ENCODE measurements around the gene CDKN2D.
A peak's percentile ranks its signal among the peaks of the same experiment; 100 is the strongest.
"Not testable (repeated sequence)": the region's sequence is repeated elsewhere in the genome, so short reads cannot be mapped to it uniquely, and the experiment has no call there.

The CDKN2D gene

GRCh38 chr19:10583036-10583776 is 14.4 kb upstream of the CDKN2D start:
- no peak for DNase-seq (ENCODE audit: extremely low spot score, insufficient read length, low read depth)
- no peak for FAIRE-seq

DNA sequence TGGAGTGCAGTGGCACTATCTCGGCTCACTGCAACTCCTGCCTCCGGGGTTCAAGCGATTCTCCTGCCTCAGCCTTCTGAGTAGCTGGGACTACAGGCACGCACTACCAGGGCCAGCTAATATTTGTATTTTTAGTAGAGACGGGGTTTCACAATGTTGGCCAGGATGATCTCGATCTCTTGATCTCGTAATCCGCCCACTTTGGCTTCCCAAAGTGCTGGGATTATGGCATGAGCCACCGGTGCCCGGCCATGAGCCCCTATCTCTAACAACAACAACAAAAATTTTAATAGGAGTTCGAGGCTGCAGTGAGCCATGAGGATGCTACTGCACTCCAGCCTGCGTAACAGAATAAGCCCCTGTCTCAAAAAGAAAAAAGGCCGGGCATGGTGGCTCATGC is 13.3 kb upstream of the CDKN2D start:
- DNase-seq (ENCODE audit: extremely low spot score, insufficient read length, low read depth) (no peak), FAIRE-seq (no peak)

DNA sequence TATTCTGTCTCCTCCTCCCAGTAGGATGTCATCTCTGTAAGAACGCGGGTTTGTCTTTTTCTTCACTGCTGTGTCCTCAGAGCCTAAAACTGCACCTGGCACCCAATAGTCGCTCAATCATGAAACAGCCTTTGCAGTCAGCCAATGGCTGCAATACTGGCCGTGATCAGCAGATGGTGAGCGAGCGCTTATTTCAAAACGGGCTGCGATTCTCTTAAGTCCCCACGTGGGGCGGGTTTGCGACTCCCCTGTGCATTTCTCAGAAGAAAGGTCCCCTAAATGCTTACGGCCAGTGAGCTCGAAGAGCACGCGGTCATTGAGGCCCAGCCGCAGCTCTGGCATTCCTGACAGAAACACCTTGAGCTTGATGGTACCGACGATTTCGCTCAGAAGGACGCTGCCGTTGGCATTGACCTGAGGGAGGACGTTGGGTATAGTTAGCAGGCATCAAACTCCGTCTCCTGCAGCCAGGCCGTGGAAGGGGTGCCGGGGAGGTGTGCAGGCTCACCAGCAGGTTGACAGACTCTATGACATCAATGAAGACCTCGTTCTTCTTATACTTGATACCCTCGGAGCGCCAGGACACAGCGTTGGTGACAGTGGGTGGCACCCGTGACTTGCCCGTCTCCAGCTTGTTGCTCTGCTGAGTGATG is 12.3 kb upstream of the CDKN2D start:
- FAIRE-seq (peak; percentile 91), DNase-seq (ENCODE audit: extremely low spot score, insufficient read length, low read depth) (peak; percentile 69)

DNA sequence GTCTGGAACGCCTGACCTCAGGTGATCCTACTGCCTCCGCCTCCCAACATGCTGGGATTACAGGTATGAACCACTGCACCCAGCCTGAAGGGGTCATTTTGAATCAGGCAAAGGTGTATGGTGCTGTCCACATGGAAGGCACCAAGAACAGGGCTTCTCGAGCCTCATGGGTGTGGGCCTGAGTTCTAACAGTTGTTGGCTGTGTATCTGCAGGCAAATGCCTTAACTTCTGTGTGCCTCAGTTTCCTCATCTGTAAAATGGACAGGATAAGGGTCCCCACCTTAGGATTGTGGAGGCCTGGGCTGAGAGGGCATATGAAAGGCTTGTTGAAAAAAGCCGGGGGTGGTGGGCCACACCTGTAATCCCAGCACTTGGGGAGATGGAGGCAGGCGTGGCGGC is 9.2 kb upstream of the CDKN2D start:
- FAIRE-seq (no peak), DNase-seq (ENCODE audit: extremely low spot score, insufficient read length, low read depth) (no peak)

DNA sequence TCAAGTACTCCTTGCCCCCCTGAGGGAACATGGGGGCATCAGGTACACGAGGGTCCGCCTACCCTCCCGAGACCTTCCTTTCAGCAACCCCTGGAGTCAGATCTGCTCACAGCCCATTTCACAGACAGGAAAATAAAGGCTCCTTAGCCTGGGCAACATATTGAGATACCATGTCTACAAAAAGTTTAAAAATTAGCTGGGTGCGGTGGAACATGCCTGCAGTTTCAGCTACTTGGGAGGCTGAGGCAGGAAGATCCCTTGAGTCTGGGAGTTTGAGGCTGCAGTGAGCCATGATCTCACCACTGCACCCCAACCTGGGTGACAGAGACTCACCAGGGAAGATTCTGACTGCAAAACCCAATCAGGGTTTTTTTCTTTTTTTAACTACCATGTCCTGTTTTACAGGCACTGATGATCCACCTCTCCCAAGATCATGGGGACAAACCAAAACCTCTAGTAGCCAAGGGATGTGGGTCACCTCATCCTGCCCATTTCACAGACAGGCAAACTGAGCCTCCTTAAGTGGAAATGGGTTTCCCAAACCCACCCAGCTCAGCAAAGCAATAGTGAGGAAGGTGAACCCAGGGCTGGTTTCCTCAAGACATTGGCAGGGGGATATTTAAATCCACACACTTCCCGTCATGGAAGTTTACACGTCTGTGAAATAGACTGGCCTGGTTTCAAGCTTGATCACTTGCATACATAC is 6.4 kb upstream of the CDKN2D start:
- FAIRE-seq, result no peak
- DNase-seq (ENCODE audit: extremely low spot score, insufficient read length, low read depth), result no peak

- no peak for FAIRE-seq
- no peak for DNase-seq (ENCODE audit: extremely low spot score, insufficient read length, low read depth)
Observed at GRCh38 chr19:10574462-10574861, 5.7 kb upstream of the CDKN2D start.

DNA sequence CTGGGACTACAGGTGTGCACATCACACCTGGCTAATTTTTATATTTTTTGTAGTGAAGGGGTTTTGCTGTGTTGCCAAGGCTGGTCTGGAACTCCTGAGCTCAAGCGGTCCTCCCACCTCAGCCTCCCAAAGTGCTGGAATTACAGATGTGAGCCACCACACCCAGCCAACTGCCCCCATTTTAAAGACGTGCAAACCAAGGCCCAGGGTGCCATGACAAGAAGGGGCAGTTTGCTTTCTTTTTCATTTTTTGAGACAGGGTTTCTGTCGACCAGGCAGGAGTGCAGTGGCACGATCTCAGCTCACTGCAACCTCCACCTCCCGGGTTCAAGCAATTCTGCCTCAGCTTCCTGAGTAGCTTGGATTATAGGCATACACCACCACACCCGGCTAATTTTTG is 5.0 kb upstream of the CDKN2D start:
- not testable (repeated sequence) for DNase-seq (ENCODE audit: extremely low spot score, insufficient read length, low read depth); FAIRE-seq

DNA sequence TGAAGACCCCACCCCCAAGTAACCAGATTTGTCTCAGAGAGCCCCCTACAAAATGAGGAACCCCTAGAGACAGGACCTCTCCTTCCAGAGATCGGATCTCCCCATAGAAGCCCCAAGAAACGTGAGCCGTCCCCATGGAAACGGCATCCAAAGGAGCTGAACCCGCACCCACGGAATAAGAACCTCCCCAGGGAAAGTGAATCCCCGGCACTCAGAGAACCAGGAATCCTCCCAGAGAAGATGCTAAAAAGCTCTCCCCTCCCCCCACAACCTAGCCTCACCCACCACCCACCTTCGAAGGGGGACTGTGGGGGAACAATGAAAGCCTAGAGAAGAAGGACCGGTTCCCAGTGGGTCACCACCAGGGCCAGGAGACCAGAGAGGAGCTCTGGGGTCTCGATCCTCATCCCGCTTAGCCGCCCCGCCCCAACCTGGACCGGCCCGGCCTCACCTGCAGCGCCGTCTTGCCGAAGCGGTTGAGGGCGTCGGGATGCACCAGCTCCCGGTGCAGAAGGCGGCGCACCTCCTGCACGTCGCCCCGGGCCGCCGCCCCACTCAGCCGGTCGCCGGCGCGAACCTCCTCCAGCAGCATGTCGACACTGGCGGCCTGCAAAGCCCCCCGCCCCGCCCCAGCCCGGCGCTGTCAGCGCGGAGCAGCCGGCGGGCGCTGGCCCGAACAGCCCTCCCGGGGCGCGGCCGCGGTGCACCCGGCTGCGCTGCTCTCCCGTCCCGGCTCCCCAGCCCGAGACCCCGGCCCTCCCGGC is 535 bp downstream of the CDKN2D start:
- DNase-seq (ENCODE audit: extremely low spot score, insufficient read length, low read depth), result no peak

DNA sequence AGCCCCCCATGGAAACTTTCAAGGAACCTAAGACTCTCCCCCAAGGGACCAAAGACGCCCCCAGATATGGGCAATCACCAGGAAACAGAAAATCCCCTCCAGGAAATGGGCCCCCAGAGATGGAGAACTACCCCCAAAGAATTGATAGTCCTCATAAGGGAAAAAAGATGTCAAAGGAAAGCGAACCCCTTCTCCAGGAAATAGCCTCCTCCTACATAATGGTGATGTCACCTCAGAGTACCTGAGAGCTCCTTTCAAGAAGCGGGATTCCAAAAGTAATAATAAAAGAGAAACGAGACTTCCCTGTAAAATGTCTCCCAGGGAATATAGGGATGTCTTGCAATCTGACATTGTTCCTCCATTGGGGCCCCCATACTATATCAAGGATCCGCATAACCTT is 1.1 kb downstream of the CDKN2D start:
- FAIRE-seq (no peak), DNase-seq (ENCODE audit: extremely low spot score, insufficient read length, low read depth) (no peak)

More for the DNA sequence above, 535 bp downstream of the CDKN2D start:
- no peak for FAIRE-seq

DNA sequence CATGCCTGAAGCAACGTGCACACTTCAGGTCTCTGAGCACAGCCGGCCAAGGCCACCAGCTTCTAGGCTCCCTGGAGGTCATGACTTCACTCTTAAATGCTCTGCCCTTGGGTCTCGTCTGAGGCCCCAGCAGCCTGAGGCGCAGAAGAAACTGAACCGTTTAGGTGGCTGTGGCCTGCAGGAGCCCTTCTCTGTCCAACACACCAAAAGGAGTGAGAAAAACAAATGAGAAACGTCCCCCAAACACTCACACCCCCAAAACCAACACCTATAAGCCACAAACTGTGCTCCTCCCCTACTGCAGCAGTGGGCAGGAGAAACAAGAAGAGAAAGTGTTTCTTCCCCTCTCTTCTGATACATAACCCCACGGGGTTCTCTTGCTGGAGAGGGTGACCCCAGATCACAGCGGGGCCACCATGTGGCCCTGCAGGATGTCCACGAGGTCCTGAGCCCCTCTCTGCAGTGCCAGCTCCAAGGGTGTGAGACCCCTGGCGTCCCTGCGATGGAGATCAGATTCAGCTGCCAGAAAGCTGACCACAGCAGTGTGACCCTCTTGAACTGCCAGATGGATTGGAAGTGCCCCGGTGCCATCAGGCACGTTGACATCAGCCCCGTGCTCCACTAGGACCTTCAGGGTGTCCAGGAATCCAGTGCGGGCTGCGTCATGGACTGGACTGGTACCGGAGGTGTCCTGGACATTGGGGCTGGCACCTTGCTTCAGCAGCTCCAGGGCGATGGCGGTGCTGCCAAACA is 1.9 kb downstream of the CDKN2D start:
- no peak for DNase-seq (ENCODE audit: extremely low spot score, insufficient read length, low read depth)
- FAIRE-seq, result peak; percentile 96

DNA sequence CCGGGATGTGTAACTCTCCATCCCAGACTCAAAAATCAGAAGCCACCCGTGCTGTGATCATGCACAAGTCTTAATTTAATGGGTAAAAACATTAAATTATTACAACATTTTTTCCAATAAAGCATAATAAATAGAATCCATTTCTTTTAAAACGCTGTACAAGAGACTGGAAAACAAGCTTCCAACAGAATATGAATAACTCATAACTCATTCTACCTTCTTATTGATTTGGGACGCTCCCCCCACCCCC is 2.4 kb downstream of the CDKN2D start:
- DNase-seq (ENCODE audit: extremely low spot score, insufficient read length, low read depth), result no peak
- FAIRE-seq, result no peak

DNA sequence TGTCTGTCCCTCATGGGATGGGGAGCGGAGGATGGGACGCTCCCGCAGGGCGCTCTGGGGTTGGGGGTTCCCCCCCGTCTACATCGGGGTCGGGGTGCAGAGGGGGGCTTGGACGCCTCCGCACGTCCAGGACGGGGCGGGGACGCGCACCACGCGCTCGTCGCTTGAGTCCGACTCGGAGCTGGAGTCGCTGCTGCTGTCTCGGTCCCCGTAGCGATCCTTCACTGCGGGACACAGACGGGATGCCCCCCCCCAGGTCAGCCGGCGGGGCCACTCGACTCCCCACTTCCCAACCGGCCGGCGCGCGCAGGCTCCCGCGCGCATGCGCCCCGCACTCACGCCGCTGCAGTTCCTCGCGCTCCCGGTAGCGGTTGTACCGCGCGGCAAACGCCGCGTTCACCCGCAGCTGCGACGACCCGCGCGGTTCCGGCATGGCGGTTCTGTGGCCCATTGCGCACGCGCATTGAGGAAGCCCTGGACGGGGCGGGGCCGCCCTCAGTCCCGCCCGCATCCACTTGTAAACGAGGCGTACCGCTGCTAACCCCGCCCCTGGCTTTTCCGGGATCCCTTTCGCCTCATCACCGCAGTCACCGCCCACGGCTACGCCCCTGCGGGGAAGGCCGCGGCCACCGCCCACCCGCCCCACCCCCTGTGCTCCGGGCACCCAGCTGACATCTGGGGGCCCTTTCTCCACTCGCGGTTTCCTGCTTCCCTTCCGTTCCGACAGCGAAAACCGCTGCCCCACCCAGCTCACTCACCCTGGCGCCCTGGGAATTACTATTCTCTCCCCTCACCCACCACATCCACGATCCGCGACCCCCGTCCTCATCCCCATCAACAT is 3.0 kb downstream of the CDKN2D start, which contains the start of gene KRI1:
Gene KRI1, minus strand, starts transcription at position 444 of the 841 bp plus-strand sequence. Its CDS starts 11 bp downstream, at position 433.
- DNase-seq (ENCODE audit: extremely low spot score, insufficient read length, low read depth), result peak; percentile 97
- FAIRE-seq, result peak; percentile 95

DNA sequence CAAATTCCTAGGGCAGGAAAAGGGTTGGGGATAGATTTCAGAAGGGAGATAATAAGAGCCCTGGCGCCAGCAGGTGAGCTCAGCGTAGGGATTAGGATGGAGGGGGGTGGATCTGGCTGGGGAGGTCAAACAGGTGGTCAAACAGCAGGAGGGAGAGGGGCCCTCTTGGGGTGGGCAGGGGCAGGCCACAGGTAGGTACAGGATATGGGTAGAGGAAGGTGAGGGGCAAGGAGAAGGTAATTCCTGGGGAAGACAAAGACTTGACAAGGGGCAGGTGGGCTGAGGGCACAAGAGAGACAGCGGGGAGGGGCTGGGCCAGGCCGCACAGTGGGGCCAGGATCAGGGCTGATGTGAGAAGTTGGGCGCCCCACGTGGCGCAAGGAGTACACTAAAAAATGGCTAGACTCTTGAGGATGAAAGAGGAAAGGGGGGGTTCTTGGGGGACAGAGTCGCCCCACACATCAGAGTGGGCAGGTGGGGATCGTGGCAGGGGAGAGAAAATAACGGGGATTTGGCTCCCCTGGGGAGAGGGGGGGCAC is 3.7 kb downstream of the CDKN2D start:
- peak; percentile 81 for FAIRE-seq
- peak; percentile 55 for DNase-seq (ENCODE audit: extremely low spot score, insufficient read length, low read depth)

- no peak for FAIRE-seq
- no peak for DNase-seq (ENCODE audit: extremely low spot score, insufficient read length, low read depth)
Observed at GRCh38 chr19:10562609-10563008, 6.2 kb downstream of the CDKN2D start.

- FAIRE-seq (no peak), DNase-seq (ENCODE audit: extremely low spot score, insufficient read length, low read depth) (no peak)
Observed at GRCh38 chr19:10560154-10560553, 8.6 kb downstream of the CDKN2D start.

GRCh38 chr19:10557603-10558197 is 11.1 kb downstream of the CDKN2D start:
- DNase-seq (ENCODE audit: extremely low spot score, insufficient read length, low read depth), result no peak
- no peak for FAIRE-seq

- no peak for DNase-seq (ENCODE audit: extremely low spot score, insufficient read length, low read depth)
- no peak for FAIRE-seq
Observed at GRCh38 chr19:10555610-10555973, 13.2 kb downstream of the CDKN2D start.
